H1 (cell line): ENCODE measurements around the gene RNASE12. TPM values are rescaled to one million over a fixed set of nuclear protein-coding genes. Genes with fewer than 3 reads are reported as not detected.

ENCODE experiments used
- CTCF ChIA-PET: fragments of 300-600 bp; sonication (Branson Sonifier 250); formaldehyde crosslinking; loops from one replicate; lab custom pipeline; 2021; ENCODE audit not compliant: partially characterized antibody; lab: Charles Lee
- POLR2A ChIA-PET: fragments of 300-600 bp; sonication (Branson Sonifier 250); formaldehyde crosslinking; loops from one replicate; lab custom pipeline; 2021; ENCODE audit warnings: inconsistent platforms; ENCODE audit not compliant: partially characterized antibody; lab: Charles Lee
- DNase-seq, 2 experiments: peaks; one replicate each; pipeline versions ENCODE4 v3.0.0 to v3.0.0-alpha.2; 2010 to 2022; ENCODE audit warnings: low spot score in 2 of 2, low read depth in 1 of 2, mixed read lengths in 1 of 2
- FAIRE-seq: peaks from 2 replicates; lab custom pipeline; 2011; peaks lifted over from hg19 to GRCh38; lab: Jason Lieb, UNC
- H2AFZ ChIP-seq: 2 replicates; pipeline ENCODE4 v1.8.1; 2012; ENCODE audit warnings: low read length, inconsistent platforms
- H2AK5ac ChIP-seq: 2 replicates; pipeline ENCODE4 v1.6.1; 2013; ENCODE audit warnings: low read depth, low read length
- H2BK120ac ChIP-seq: replicated peaks from 2 replicates; pipeline ENCODE3; 2013; ENCODE audit warnings: low read depth, low read length, inconsistent platforms
- H2BK12ac ChIP-seq: 2 replicates; pipeline ENCODE4 v1.6.1; 2013; ENCODE audit warnings: low read depth, low read length
- H2BK15ac ChIP-seq: 2 replicates; pipeline ENCODE4 v1.6.1; 2013; ENCODE audit warnings: low read length
- H2BK20ac ChIP-seq: 2 replicates; pipeline ENCODE4 v1.6.1; 2013; ENCODE audit warnings: low read length
- H2BK5ac ChIP-seq: 2 replicates; pipeline ENCODE4 v1.6.1; 2013; ENCODE audit warnings: low read depth, low read length
- H3K14ac ChIP-seq: 2 replicates; pipeline ENCODE4 v1.6.1; 2013; ENCODE audit warnings: inconsistent platforms; ENCODE audit not compliant: insufficient read length
- H3K18ac ChIP-seq: 2 replicates; pipeline ENCODE4 v1.6.1; 2013; ENCODE audit warnings: low read length; ENCODE audit errors: extremely low read depth
- H3K23ac ChIP-seq: 2 replicates; pipeline ENCODE4 v1.6.1; 2013; ENCODE audit warnings: inconsistent platforms; ENCODE audit not compliant: insufficient read length
- H3K23me2 ChIP-seq: 2 replicates; pipeline ENCODE4 v1.6.1; 2013; ENCODE audit warnings: low read depth, low read length
- H3K27ac ChIP-seq: 2 replicates; pipeline ENCODE4 v1.6.1; 2011; ENCODE audit warnings: low read depth, low read length, inconsistent platforms
- H3K27me3 ChIP-seq, 4 experiments: replicated peaks in 1 of 4; 1 replicate in 1 of 4; 2 replicates in 3 of 4; pipeline versions ENCODE4 v1.6.1 to v1.8.1; 2011 to 2013; ENCODE audit warnings: low read length in 3 of 4, mild to moderate bottlenecking in 3 of 4, inconsistent platforms in 2 of 4, mixed read lengths in 2 of 4, moderate library complexity in 1 of 4; ENCODE audit not compliant: control insufficient read depth in 3 of 4, insufficient read depth in 3 of 4; ENCODE audit errors: extremely low read depth in 1 of 4
- H3K36me3 ChIP-seq, 4 experiments: 2 replicates each; pipeline versions ENCODE4 v1.6.1 to v1.8.1; 2011 to 2013; ENCODE audit warnings: mild to moderate bottlenecking in 4 of 4, low read length in 3 of 4, moderate library complexity in 2 of 4, control low read depth in 1 of 4, inconsistent platforms in 1 of 4; ENCODE audit not compliant: insufficient read depth in 4 of 4, control insufficient read depth in 2 of 4
- H3K4ac ChIP-seq: replicated peaks from 2 replicates; pipeline ENCODE3; 2013; ENCODE audit warnings: low read length, low read depth, mixed read lengths, inconsistent platforms; ENCODE audit not compliant: insufficient read length
- H3K4me1 ChIP-seq, 4 experiments: replicated peaks in 1 of 4; 1 replicate in 1 of 4; 2 replicates in 3 of 4; pipeline versions ENCODE4 v1.6.1 to v1.8.1; 2011 to 2013; ENCODE audit warnings: low read length in 3 of 4, inconsistent platforms in 2 of 4, mixed read lengths in 1 of 4; ENCODE audit not compliant: insufficient read depth in 4 of 4, control insufficient read depth in 3 of 4
- H3K4me2 ChIP-seq, 2 experiments: 2 replicates each; pipeline versions ENCODE4 v1.6.1 to v1.8.1; 2011 to 2013; ENCODE audit warnings: low read depth in 2 of 2, low read length in 2 of 2, control low read depth in 1 of 2, inconsistent platforms in 1 of 2, mild to moderate bottlenecking in 1 of 2; ENCODE audit not compliant: insufficient read depth in 1 of 2
- H3K4me3 ChIP-seq, 4 experiments: fragments of 200-600, 300-600 bp in 1 of 4; sonication (generic), shearing (Covaris generic), sonication (Bioruptor Twin) in 1 of 4; 2 replicates each; pipeline versions ENCODE4 v1.5.1 to v1.8.1; 2011 to 2016; ENCODE audit warnings: low read length in 4 of 4, low read depth in 3 of 4, control low read depth in 2 of 4, inconsistent platforms in 2 of 4, mild to moderate bottlenecking in 2 of 4, mixed read lengths in 1 of 4, moderate library complexity in 1 of 4; ENCODE audit not compliant: insufficient read depth in 2 of 4; ENCODE audit errors: extremely low read depth in 1 of 4
- H3K56ac ChIP-seq: replicated peaks from 2 replicates; pipeline ENCODE3; 2013; ENCODE audit warnings: low read depth, mild to moderate bottlenecking, mixed read lengths, low read length, inconsistent platforms; ENCODE audit not compliant: insufficient read length
- H3K79me1 ChIP-seq: 2 replicates; pipeline ENCODE4 v1.6.1; 2013; ENCODE audit warnings: low read depth, low read length, control low read depth
- H3K79me2 ChIP-seq, 2 experiments: 2 replicates each; pipeline versions ENCODE4 v1.6.1 to v1.8.1; 2012 to 2013; ENCODE audit warnings: low read length in 2 of 2, mild to moderate bottlenecking in 2 of 2, inconsistent platforms in 1 of 2; ENCODE audit not compliant: insufficient read depth in 2 of 2, control insufficient read depth in 1 of 2
- H3K9ac ChIP-seq, 4 experiments: replicated peaks in 1 of 4; 1 replicate in 1 of 4; 2 replicates in 3 of 4; pipeline versions ENCODE4 v1.6.1 to v1.8.1; 2011 to 2013; ENCODE audit warnings: low read depth in 3 of 4, low read length in 3 of 4, control low read depth in 2 of 4, mild to moderate bottlenecking in 2 of 4, moderate library complexity in 2 of 4, inconsistent platforms in 1 of 4; ENCODE audit errors: extremely low read depth in 1 of 4
- H3K9me3 ChIP-seq, 2 experiments: 2 replicates each; pipeline versions ENCODE4 v1.6.1 to v1.8.1; 2012 to 2013; ENCODE audit warnings: mild to moderate bottlenecking in 2 of 2, moderate library complexity in 2 of 2, control low read depth in 1 of 2, inconsistent platforms in 1 of 2, low read depth in 1 of 2, low read length in 1 of 2, mixed read lengths in 1 of 2; ENCODE audit not compliant: insufficient read depth in 2 of 2
- H4K20me1 ChIP-seq, 2 experiments: replicated peaks in 1 of 2; 2 replicates each; pipeline versions ENCODE3 to v1.8.1; 2011 to 2013; ENCODE audit warnings: inconsistent platforms in 2 of 2, low read length in 2 of 2, mild to moderate bottlenecking in 1 of 2; ENCODE audit not compliant: insufficient read depth in 2 of 2, control insufficient read depth in 1 of 2
- H4K5ac ChIP-seq: 2 replicates; pipeline ENCODE4 v1.6.1; 2013; ENCODE audit warnings: low read length, low read depth, mixed read lengths, inconsistent platforms; ENCODE audit not compliant: insufficient read length
- H4K8ac ChIP-seq: 2 replicates; pipeline ENCODE4 v1.8.0; 2013; ENCODE audit warnings: mild to moderate bottlenecking, moderate library complexity, low read length, inconsistent platforms; ENCODE audit not compliant: insufficient read depth; ENCODE audit errors: extremely low read depth
- H4K91ac ChIP-seq: replicated peaks from 2 replicates; pipeline ENCODE3; 2013; ENCODE audit warnings: low read length, mixed read lengths, inconsistent platforms; ENCODE audit not compliant: insufficient read length
- MAFK ChIP-seq: IDR thresholded peaks from 2 replicates; pipeline ENCODE4 v1.6.1; 2012; ENCODE audit warnings: low read depth, mild to moderate bottlenecking, improper control_type of control experiment, low read length
- SIN3A ChIP-seq, 2 experiments: IDR thresholded peaks in 1 of 2; conservative IDR thresholded peaks in 1 of 2; 2 replicates each; pipeline ENCODE4 v1.6.1; 2011 to 2012; ENCODE audit warnings: low read length in 2 of 2, improper control_type of control experiment in 1 of 2, low read depth in 1 of 2, mild to moderate bottlenecking in 1 of 2
- SUZ12 ChIP-seq: fragments of 200-600 bp; sonication (generic); IDR thresholded peaks from 2 replicates; pipeline ENCODE4 v1.6.1; 2012; ENCODE audit warnings: mild to moderate bottlenecking, inconsistent platforms, low read length, moderate library complexity, mixed read lengths
- YY1 ChIP-seq: IDR thresholded peaks from 2 replicates; pipeline ENCODE4 v1.6.1; 2011; ENCODE audit warnings: low read depth, mild to moderate bottlenecking, low read length
- ZNF274 ChIP-seq: IDR thresholded peaks from 2 replicates; pipeline ENCODE4 v1.7.0; 2012; ENCODE audit warnings: low read length, borderline replicate concordance; ENCODE audit errors: extremely low read depth
- WGBS, 2 experiments: shearing (Covaris generic) in 1 of 2; methylation state at CpG; one replicate each; pipeline versions ENCODE4 v1.1.6 to v1.1.7; 2013 to 2015; ENCODE audit warnings: low lambda C conversion rate in 2 of 2, mixed read lengths in 2 of 2, inconsistent platforms in 1 of 2, low coverage in 1 of 2, missing lambda C conversion rate in 1 of 2; ENCODE audit not compliant: insufficient replicate concordance in 2 of 2, insufficient coverage in 1 of 2, insufficient read length in 1 of 2; ENCODE audit errors: extremely low coverage in 1 of 2, missing lambda C conversion rate in 1 of 2; 5-methylcytosine and 5-hydroxymethylcytosine counted together
- polyA plus RNA-seq, 7 experiments: library from polyadenylated mRNA; depleted of rRNA in 3 of 7; stranded (reverse) in 5 of 7; unstranded in 2 of 7; fragments of >200 nt in 5 of 7; fragments of 200-250 nt in 2 of 7; gene quantifications; 1 replicate in 5 of 7; 2 replicates in 1 of 7; 4 replicates in 1 of 7; pipeline versions ENCODE4 v1.2.1 to v1.2.3, GENCODE V29; 2011 to 2013; ENCODE audit warnings: missing spikeins in 2 of 7, mixed read lengths in 2 of 7
- total RNA-seq: library from RNA; stranded (reverse); fragmentation: NEBNext Ultra II Directional; extraction: Animal tissue kit (Norgen Biotek cat#: 25700); gene quantifications from 2 replicates; pipeline ENCODE4 v1.2.1, GENCODE V29; 2021
- TF ChIP-seq, protein P1 (sequence below): IDR thresholded peaks from 2 replicates; pipeline ENCODE4 v1.6.1; 2012; ENCODE audit warnings: inconsistent platforms
- TF ChIP-seq, protein P2 (sequence below): IDR thresholded peaks from 2 replicates; pipeline ENCODE4 v1.6.1; 2011; ENCODE audit warnings: low read length, improper control_type of control experiment

RNASE12 gene
- total and polyA plus RNA-seq, 2 of the 8 experiments (the other 6 are each of a cell fraction or from before 2014, with no cell fraction given): not detected

- H3K79me2 ChIP-seq: no peaks in the 10 kb centered on the region
- H2BK20ac ChIP-seq: no peak overlapping the region
- no peak overlapping the region for H3K27ac ChIP-seq
- H3K9ac ChIP-seq: no peak overlapping the region
- ChIA-PET POLR2A (interaction anchor here (3.0 kb wide), 1 partner anchor 154 kb away, joined by 8 read pairs; the partner anchor contains the start of gene PNP), CTCF (interaction anchor here (1.4 to 3.8 kb wide), 5 partner anchors 10 to 249 kb away, joined by 3 to 21 read pairs (median 9); partner anchors contain the start of gene RNASE4)
- H3K23me2 ChIP-seq: peaks cover 25% of the 10 kb centered on the region
- H3K18ac ChIP-seq: no peak overlapping the region
- H3K36me3 ChIP-seq: no peaks in the 10 kb centered on the region
- 15% methylated on average over 15 of the region's 15 CpGs; no CpG with 5 or more reads in 1 of the 2 experiments for WGBS, 2 experiments
- H3K27me3 ChIP-seq: peaks cover 0 to 24% (median 16%) of the 10 kb centered on the region in 4 experiments; a peak in 6 of 7 replicates
- H3K4me2 ChIP-seq: peak overlapping the region; percentile 62 to 95
- H2BK5ac ChIP-seq: no peak overlapping the region
- H3K9me3 ChIP-seq: no peaks in the 10 kb centered on the region
- DNase-seq (no peak), FAIRE-seq (no peak)
- H4K5ac ChIP-seq: no peak overlapping the region
- H2BK12ac ChIP-seq: no peak overlapping the region
- H3K4ac ChIP-seq: no peak overlapping the region
- no peak overlapping the region for H3K56ac ChIP-seq
- H3K4me3 ChIP-seq: peak overlapping the region; percentile 64 to 99 (median 82); a peak in 5 of 8 replicates
- H2AK5ac ChIP-seq: no peak overlapping the region
- no peak overlapping the region for H4K91ac ChIP-seq
- no peak overlapping the region for H4K8ac ChIP-seq
- no peak overlapping the region for H2BK120ac ChIP-seq
- no peaks in the 10 kb centered on the region for H3K79me1 ChIP-seq
- H3K23ac ChIP-seq: no peak overlapping the region
- H2AFZ ChIP-seq: no peak overlapping the region
- no peaks in the 10 kb centered on the region for H4K20me1 ChIP-seq
- no peak overlapping the region for H2BK15ac ChIP-seq
- H3K4me1 ChIP-seq: peaks cover 0 to 10% (median 1%) of the 10 kb centered on the region in 4 experiments; a peak in 2 of 7 replicates
- TF ChIP-seq, protein P1, sequence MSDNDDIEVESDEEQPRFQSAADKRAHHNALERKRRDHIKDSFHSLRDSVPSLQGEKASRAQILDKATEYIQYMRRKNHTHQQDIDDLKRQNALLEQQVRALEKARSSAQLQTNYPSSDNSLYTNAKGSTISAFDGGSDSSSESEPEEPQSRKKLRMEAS: no peak
- TF ChIP-seq YY1: no peak
- TF ChIP-seq ZNF274: no peak
- no peak for TF ChIP-seq SUZ12
- TF ChIP-seq MAFK: no peak
- 0 out of 4 replicates have a peak, but pooled peaks of 1 of the 2 experiments have one; percentile 21 for TF ChIP-seq SIN3A (conservative IDR thresholded peaks at IDR 0.05 in 1 of 2, IDR thresholded peaks at IDR 0.05 in 1 of 2; ENCODE audit: low read depth in 1 of 2, low read length in 2 of 2)
- TF ChIP-seq, protein P2, sequence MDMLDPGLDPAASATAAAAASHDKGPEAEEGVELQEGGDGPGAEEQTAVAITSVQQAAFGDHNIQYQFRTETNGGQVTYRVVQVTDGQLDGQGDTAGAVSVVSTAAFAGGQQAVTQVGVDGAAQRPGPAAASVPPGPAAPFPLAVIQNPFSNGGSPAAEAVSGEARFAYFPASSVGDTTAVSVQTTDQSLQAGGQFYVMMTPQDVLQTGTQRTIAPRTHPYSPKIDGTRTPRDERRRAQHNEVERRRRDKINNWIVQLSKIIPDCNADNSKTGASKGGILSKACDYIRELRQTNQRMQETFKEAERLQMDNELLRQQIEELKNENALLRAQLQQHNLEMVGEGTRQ: no peak
- no peak overlapping the region for H3K14ac ChIP-seq
These were observed 32.6 kb upstream of the RNASE12 start for GRCh38 chr14:20623798-20624197.
